Fibroblast of skin of abdomen (primary cell): Measurements from ENCODE around the gene WDR48.

Experiments used
- DNase-seq: peaks from one replicate; pipeline ENCODE4 v3.0.0-alpha.2; 2013

The WDR48 gene

GRCh38 chr3:39064646-39065045 lies 12.8 kb downstream of the WDR48 start:
- peak; percentile 68 for DNase-seq

GRCh38 chr3:39065197-39065596 lies 13.4 kb downstream of the WDR48 start:
- DNase-seq = peak; percentile 38

- no peak for DNase-seq
Observed at GRCh38 chr3:39067286-39067685, 15.5 kb downstream of the WDR48 start.

GRCh38 chr3:39068556-39068955 lies 16.7 kb downstream of the WDR48 start:
- DNase-seq = no peak

GRCh38 chr3:39075910-39076309 lies 24.1 kb downstream of the WDR48 start:
- DNase-seq = no peak

- no peak for DNase-seq
Observed at GRCh38 chr3:39079530-39079929, 27.7 kb downstream of the WDR48 start.

- DNase-seq = no peak
Observed at GRCh38 chr3:39080026-39080425, 28.2 kb downstream of the WDR48 start.

GRCh38 chr3:39082666-39083313 lies 31.0 kb downstream of the WDR48 start:
- no peak for DNase-seq

GRCh38 chr3:39086144-39086543 lies 34.3 kb downstream of the WDR48 start:
- DNase-seq = no peak

GRCh38 chr3:39088456-39088855 lies 36.6 kb downstream of the WDR48 start:
- no peak for DNase-seq

- DNase-seq = peak; percentile 2
Observed at GRCh38 chr3:39088889-39089288, 37.1 kb downstream of the WDR48 start.

- peak; percentile 2 for DNase-seq
Observed at GRCh38 chr3:39090922-39091321, 39.1 kb downstream of the WDR48 start.

GRCh38 chr3:39094851-39095677 lies 43.2 kb downstream of the WDR48 start:
- no peak for DNase-seq

GRCh38 chr3:39095778-39096177 lies 44.0 kb downstream of the WDR48 start:
- DNase-seq = no peak

- DNase-seq = no peak
Observed at GRCh38 chr3:39096775-39097174, 45.0 kb downstream of the WDR48 start.

- DNase-seq = no peak
Observed at GRCh38 chr3:39097716-39098472, 46.1 kb downstream of the WDR48 start.

GRCh38 chr3:39098473-39099000 lies 46.7 kb downstream of the WDR48 start:
- no peak for DNase-seq

- DNase-seq = no peak
Observed at GRCh38 chr3:39099242-39099641, 47.4 kb downstream of the WDR48 start.

- DNase-seq = no peak
Observed at GRCh38 chr3:39099738-39100499, 48.1 kb downstream of the WDR48 start.

GRCh38 chr3:39100500-39100886 lies 48.7 kb downstream of the WDR48 start:
- no peak for DNase-seq

- DNase-seq = peak; percentile 14
Observed at GRCh38 chr3:39101022-39101689, 49.3 kb downstream of the WDR48 start.
